Measurements from ENCODE around the gene CT47B1.
"Not testable (repeated sequence)": the region's sequence is repeated elsewhere in the genome, so short reads cannot be mapped to it uniquely, and the experiment has no call there.

The CT47B1 gene

DNA sequence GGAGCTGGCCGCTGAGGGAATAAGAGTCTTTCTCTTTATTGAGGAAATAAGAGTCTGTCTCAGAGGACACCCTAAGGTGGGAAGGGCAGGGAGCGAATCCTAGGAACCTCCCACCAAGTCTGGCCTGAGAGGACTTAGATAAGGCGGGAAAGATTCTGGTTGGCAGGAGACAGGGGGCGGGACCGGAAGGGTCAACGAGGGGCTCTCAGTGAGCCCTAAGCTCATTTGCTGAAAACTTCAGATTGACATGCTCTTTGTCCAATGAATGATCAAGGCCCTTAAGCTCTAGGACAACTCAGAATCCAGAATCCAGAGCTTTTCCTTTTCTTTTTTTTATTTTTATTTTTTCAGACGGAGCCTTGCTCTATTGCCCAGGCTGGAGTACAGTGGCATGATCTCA is at the start of gene CT47B1:
CT47B1 (minus strand) TSS at position 101 of the 400 bp plus-strand sequence. CDS start 196 bp downstream, outside the sequence.
- H3K4me3 ChIP-seq (replicated peaks; ENCODE audit: low read depth, low read length); H3K36me3 ChIP-seq (ENCODE audit: control insufficient read depth, insufficient read depth, low read length); DNase-seq (ENCODE audit: extremely low read depth, insufficient read length); H3K27me3 ChIP-seq (replicated peaks; ENCODE audit: control insufficient read depth, insufficient read depth, low read length): not testable (repeated sequence)

DNA sequence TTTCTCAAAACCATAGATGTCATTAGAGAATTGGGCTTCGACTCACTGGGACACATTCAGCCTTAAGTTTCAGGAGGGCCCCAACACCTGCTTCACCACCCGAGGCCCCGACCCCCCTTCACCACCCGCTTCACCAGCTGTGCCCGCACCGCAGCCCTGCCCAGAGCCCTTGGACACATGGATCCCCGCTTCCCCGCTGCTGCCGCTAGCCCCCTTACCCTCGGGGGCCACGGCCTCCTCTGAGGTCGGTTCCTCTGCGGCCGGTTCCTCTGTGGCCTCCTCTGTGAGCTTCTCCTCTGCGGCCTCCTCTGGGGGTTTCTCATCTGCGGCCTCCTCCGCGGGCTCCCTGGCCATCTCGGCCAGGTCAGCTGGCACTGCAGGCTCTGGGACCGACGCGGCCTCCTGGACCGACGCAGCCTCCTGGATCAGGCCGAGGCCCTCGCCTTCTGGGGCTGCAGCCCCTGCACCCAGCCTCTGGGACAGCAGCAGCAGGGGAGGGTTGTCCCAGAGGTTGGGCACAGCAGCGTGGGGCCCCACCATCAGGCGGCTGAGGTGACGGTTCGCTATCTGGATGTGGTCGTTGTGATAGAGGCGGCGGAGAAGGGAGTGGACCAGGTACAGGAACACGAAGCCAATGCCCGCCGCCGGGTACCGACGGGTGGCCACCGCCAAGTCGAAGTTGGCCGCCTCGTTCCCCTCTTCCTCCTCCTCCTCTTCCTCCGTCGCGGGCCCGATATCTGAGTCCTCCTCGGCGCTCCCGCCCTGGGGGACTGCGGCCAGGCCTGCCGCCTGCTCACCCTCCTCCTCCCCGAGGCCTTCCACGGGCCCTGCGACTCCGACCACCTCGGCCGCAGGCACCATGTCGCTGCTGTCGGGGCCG is 748 bp downstream of the CT47B1 start:
- DNase-seq (ENCODE audit: extremely low read depth, insufficient read length): no peak
- H3K4me3 ChIP-seq (replicated peaks; ENCODE audit: low read depth, low read length): no peak overlapping the region
- H3K27me3 ChIP-seq (replicated peaks; ENCODE audit: control insufficient read depth, insufficient read depth, low read length): no peaks in the 10 kb centered on the region
- H3K36me3 ChIP-seq (ENCODE audit: control insufficient read depth, insufficient read depth, low read length): no peaks in the 10 kb centered on the region
- TF ChIP-seq, protein P1, sequence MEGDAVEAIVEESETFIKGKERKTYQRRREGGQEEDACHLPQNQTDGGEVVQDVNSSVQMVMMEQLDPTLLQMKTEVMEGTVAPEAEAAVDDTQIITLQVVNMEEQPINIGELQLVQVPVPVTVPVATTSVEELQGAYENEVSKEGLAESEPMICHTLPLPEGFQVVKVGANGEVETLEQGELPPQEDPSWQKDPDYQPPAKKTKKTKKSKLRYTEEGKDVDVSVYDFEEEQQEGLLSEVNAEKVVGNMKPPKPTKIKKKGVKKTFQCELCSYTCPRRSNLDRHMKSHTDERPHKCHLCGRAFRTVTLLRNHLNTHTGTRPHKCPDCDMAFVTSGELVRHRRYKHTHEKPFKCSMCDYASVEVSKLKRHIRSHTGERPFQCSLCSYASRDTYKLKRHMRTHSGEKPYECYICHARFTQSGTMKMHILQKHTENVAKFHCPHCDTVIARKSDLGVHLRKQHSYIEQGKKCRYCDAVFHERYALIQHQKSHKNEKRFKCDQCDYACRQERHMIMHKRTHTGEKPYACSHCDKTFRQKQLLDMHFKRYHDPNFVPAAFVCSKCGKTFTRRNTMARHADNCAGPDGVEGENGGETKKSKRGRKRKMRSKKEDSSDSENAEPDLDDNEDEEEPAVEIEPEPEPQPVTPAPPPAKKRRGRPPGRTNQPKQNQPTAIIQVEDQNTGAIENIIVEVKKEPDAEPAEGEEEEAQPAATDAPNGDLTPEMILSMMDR (IDR thresholded peaks at IDR 0.05; ENCODE audit: insufficient read depth, low read length, poor library complexity, severe bottlenecking): no peak

DNA sequence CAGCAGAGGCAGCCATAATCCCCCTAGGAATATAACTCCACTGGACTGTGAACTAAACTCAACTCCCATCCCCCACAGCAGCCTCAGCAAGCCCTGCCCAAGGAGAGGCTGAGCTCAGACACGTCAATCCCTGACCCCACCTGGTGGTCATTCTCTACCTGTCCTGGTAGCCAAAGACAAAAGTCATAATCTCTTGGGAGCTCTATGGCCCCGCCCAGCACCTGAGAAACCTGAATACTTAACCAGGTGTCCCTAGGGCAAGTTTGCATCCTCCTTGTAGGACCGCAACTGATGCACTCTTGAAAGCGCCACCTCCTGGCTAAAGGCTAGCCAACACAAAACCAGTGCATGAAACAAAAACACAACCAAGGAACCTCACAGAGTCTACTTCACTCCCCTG is 18.4 kb downstream of the CT47B1 start:
- no peak for DNase-seq (ENCODE audit: extremely low read depth, insufficient read length)
- TF ChIP-seq, protein P1 (IDR thresholded peaks at IDR 0.05; ENCODE audit: insufficient read depth, low read length, poor library complexity, severe bottlenecking): no peak
- H3K27me3 ChIP-seq (replicated peaks; ENCODE audit: control insufficient read depth, insufficient read depth, low read length): no peaks in the 10 kb centered on the region
- H3K4me3 ChIP-seq (replicated peaks; ENCODE audit: low read depth, low read length): no peak overlapping the region
- no peaks in the 10 kb centered on the region for H3K36me3 ChIP-seq (ENCODE audit: control insufficient read depth, insufficient read depth, low read length)

DNA sequence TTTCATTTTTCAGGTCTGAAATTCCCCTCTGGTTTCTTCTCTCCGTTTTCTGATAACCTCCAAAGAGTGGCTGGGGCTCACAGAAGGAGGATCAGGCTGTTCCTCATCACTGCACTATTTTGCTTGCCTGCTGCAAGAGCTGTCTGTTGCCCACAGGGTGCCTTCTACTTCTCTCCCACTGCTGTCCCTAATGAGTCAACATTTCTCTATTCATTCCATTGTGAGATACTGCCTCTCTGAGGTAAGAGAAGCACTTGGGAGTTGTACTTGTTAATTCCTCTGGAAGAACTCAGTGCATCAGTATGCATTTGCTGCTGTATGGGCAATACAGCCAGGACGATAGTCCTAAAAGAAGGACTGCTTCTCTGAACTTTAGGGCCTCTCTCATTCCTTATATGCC is 34.8 kb downstream of the CT47B1 start:
- Histone ChIP-seq H3K36me3 (ENCODE audit: control insufficient read depth, insufficient read depth, low read length) (no peaks in the 10 kb centered on the region), H3K27me3 (replicated peaks; ENCODE audit: control insufficient read depth, insufficient read depth, low read length) (no peaks in the 10 kb centered on the region), H3K4me3 (replicated peaks; ENCODE audit: low read depth, low read length) (no peak overlapping the region)
- TF ChIP-seq, protein P1 (IDR thresholded peaks at IDR 0.05; ENCODE audit: insufficient read depth, low read length, poor library complexity, severe bottlenecking): no peak
- DNase-seq (ENCODE audit: extremely low read depth, insufficient read length): no peak

DNA sequence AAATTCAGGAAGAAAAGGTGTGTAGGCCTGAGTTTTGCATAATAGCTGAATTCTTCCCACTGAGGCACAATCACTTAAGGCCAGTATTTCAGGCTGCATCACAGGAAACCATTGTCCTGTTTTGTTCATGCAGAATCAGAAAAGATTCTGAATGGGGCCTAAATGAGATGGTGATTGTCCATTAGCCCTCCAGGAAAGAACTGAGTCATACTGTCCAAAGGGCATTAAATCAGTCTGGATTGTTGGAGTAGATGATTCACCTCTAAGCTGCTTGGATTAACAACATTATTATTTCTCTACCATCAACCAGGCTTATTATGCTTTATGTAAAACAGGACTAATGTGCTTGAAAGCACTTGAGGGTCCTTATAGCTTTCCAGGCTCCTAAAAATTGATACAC is 36.2 kb downstream of the CT47B1 start:
- TF ChIP-seq, protein P1 (IDR thresholded peaks at IDR 0.05; ENCODE audit: insufficient read depth, low read length, poor library complexity, severe bottlenecking): no peak
- Histone ChIP-seq H3K27me3 (replicated peaks; ENCODE audit: control insufficient read depth, insufficient read depth, low read length) (no peaks in the 10 kb centered on the region), H3K4me3 (replicated peaks; ENCODE audit: low read depth, low read length) (no peak overlapping the region), H3K36me3 (ENCODE audit: control insufficient read depth, insufficient read depth, low read length) (no peaks in the 10 kb centered on the region)
- DNase-seq (ENCODE audit: extremely low read depth, insufficient read length): no peak

DNA sequence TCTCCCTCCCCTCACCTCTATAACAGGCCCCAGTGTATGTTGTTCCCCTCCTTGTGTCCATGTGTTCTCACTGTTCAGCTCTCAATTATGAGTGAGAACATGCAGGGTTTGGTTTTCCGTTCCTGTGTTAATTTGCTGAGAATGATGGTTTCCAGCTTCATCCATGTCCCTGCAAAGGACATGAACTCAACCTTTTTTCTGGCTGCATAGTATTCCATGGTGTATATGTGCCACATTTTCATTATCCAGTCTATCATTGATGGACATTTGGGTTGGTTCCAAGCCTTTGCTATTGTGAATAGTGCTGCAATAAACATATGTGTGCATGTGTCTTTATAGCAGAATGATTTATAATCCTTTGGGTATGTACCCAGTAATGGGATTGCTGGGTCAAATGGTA is 48.5 kb downstream of the CT47B1 start:
- not testable (repeated sequence) for DNase-seq (ENCODE audit: extremely low read depth, insufficient read length); H3K36me3 ChIP-seq (ENCODE audit: control insufficient read depth, insufficient read depth, low read length); H3K27me3 ChIP-seq (replicated peaks; ENCODE audit: control insufficient read depth, insufficient read depth, low read length); H3K4me3 ChIP-seq (replicated peaks; ENCODE audit: low read depth, low read length)
